Lower leg skin (tissue), 3 donors: Measurements from ENCODE around the gene RTL5.

ENCODE experiments used
- POLR2A ChIP-seq, 2 donors: fragments of 450-650 bp; IDR thresholded peaks; one replicate each; pipeline ENCODE4 v1.6.1; 2016 to 2017; ENCODE audit warnings: antibody characterized with exemption in 2 of 2, mild to moderate bottlenecking in 1 of 2, moderate library complexity in 1 of 2
- TF ChIP-seq, protein P1 (sequence below), 3 donors: fragments of 450-650 bp; IDR thresholded peaks; one replicate each; pipeline ENCODE4 v1.5.1; 2016; ENCODE audit warnings: antibody characterized with exemption in 3 of 3, mild to moderate bottlenecking in 3 of 3, moderate library complexity in 2 of 3

DNA sequence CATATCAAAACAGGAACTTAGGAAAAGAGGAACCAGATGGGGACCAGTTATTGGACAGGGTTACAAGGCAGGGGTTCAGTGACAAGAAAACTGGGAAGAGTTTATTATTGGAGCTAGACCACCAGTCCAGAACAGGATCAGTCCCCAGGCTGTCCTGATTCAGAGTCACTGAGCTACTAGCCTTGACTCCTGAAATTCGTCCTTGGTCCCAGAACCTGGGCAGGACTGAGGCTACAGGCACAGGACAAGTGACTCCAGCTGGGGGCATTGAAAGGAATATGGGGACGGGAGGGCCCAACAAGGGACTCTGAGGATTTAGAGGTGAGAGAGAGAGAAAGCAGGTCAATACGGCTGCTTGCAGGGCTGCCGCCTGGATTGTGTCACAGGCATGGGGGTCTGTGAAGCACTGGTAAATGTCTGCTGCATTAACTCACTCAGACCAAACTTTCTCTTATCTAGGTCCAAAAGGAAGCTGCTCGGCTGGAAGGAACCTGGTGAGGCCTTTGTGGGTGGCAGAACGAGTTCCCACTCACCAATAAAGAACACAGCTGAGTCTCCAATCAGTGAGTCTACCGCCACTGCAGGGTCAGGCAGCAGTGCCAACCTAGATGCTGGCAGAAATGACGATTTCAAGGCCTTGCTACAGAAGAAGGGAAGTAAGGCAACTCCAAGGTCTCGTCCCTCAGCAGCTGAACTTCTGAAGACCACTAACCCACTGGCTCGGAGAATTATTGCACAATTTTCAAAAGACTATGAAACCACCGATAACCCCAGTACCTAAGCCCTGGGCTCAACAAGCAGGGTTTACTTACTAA is 11.3 kb upstream of the RTL5 start:
- TF ChIP-seq POLR2A (IDR thresholded peaks at IDR 0.05): no peak
- TF ChIP-seq, protein P1, sequence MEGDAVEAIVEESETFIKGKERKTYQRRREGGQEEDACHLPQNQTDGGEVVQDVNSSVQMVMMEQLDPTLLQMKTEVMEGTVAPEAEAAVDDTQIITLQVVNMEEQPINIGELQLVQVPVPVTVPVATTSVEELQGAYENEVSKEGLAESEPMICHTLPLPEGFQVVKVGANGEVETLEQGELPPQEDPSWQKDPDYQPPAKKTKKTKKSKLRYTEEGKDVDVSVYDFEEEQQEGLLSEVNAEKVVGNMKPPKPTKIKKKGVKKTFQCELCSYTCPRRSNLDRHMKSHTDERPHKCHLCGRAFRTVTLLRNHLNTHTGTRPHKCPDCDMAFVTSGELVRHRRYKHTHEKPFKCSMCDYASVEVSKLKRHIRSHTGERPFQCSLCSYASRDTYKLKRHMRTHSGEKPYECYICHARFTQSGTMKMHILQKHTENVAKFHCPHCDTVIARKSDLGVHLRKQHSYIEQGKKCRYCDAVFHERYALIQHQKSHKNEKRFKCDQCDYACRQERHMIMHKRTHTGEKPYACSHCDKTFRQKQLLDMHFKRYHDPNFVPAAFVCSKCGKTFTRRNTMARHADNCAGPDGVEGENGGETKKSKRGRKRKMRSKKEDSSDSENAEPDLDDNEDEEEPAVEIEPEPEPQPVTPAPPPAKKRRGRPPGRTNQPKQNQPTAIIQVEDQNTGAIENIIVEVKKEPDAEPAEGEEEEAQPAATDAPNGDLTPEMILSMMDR (IDR thresholded peaks at IDR 0.05): no peak
